Measurements from ENCODE around the gene TCF4.

Gene TCF4

GRCh38 chr18:55549474-55550104 lies 38.4 kb downstream of the TCF4 start:
- Histone ChIP-seq H3K27ac (no peak overlapping the region), H3K4me3 (no peak overlapping the region)

GRCh38 chr18:55547705-55548056 lies 40.3 kb downstream of the TCF4 start:
- no peak overlapping the region for H3K4me3 ChIP-seq
- H3K27ac ChIP-seq: peak overlapping the region in 1 of 21 experiments; percentile 37

GRCh38 chr18:55546851-55547704 lies 40.9 kb downstream of the TCF4 start:
- no peak overlapping the region for H3K4me3 ChIP-seq

GRCh38 chr18:55544014-55544413 lies 44.0 kb downstream of the TCF4 start:
- Histone ChIP-seq H3K4me3 (no peak overlapping the region), H3K27ac (no peak overlapping the region)

More at GRCh38 chr18:55546851-55547704, 40.9 kb downstream of the TCF4 start:
- peak overlapping the region in 2 of 21 experiments; percentile 11 to 37 for H3K27ac ChIP-seq

GRCh38 chr18:55543130-55543704 lies 44.8 kb downstream of the TCF4 start:
- H3K27ac ChIP-seq: no peak overlapping the region
- H3K4me3 ChIP-seq: no peak overlapping the region

- no peak overlapping the region for H3K4me3 ChIP-seq
- peak overlapping the region in 2 of 21 experiments; percentile 9 to 30 for H3K27ac ChIP-seq
Observed at GRCh38 chr18:55541571-55541970, 46.4 kb downstream of the TCF4 start.

- Histone ChIP-seq H3K27ac (peak overlapping the region in 1 of 21 experiments; percentile 56), H3K4me3 (no peak overlapping the region)
Observed at GRCh38 chr18:55539240-55539639, 48.8 kb downstream of the TCF4 start.

GRCh38 chr18:55534996-55535395 lies 53.0 kb downstream of the TCF4 start:
- Histone ChIP-seq H3K4me3 (no peak overlapping the region), H3K27ac (peak overlapping the region in 1 of 21 experiments; percentile 3)

- no peak overlapping the region for H3K4me3 ChIP-seq
- no peak overlapping the region for H3K27ac ChIP-seq
Observed at GRCh38 chr18:55534547-55534946, 53.4 kb downstream of the TCF4 start.

- no peak overlapping the region for H3K4me3 ChIP-seq
Observed at GRCh38 chr18:55530166-55530565, 57.8 kb downstream of the TCF4 start.

GRCh38 chr18:55529581-55529980 lies 58.4 kb downstream of the TCF4 start:
- no peak overlapping the region for H3K27ac ChIP-seq
- H3K4me3 ChIP-seq: no peak overlapping the region

More at GRCh38 chr18:55530166-55530565, 57.8 kb downstream of the TCF4 start:
- no peak overlapping the region for H3K27ac ChIP-seq

- Histone ChIP-seq H3K27ac (no peak overlapping the region), H3K4me3 (no peak overlapping the region)
Observed at GRCh38 chr18:55525845-55526244, 62.1 kb downstream of the TCF4 start.

GRCh38 chr18:55524353-55525073 lies 63.5 kb downstream of the TCF4 start:
- Histone ChIP-seq H3K27ac (no peak overlapping the region), H3K4me3 (no peak overlapping the region)

- H3K4me3 ChIP-seq: no peak overlapping the region
- no peak overlapping the region for H3K27ac ChIP-seq
Observed at GRCh38 chr18:55523001-55523400, 65.0 kb downstream of the TCF4 start.

GRCh38 chr18:55522011-55522410 lies 66.0 kb downstream of the TCF4 start:
- Histone ChIP-seq H3K27ac (no peak overlapping the region), H3K4me3 (no peak overlapping the region)

GRCh38 chr18:55517055-55517454 lies 70.9 kb downstream of the TCF4 start:
- Histone ChIP-seq H3K4me3 (no peak overlapping the region), H3K27ac (no peak overlapping the region)

GRCh38 chr18:55515941-55516710 lies 71.9 kb downstream of the TCF4 start:
- H3K4me3 ChIP-seq: no peak overlapping the region
- no peak overlapping the region for H3K27ac ChIP-seq

GRCh38 chr18:55515214-55515613 lies 72.8 kb downstream of the TCF4 start:
- Histone ChIP-seq H3K27ac (no peak overlapping the region), H3K4me3 (no peak overlapping the region)

- H3K4me3 ChIP-seq: no peak overlapping the region
- H3K27ac ChIP-seq: peak overlapping the region in 2 of 21 experiments; percentile 6 to 12
Observed at GRCh38 chr18:55513161-55513560, 74.8 kb downstream of the TCF4 start.
